ENCODE data around the gene CLEC14A.
A peak's percentile ranks its signal among the peaks of the same experiment; 100 is the strongest.

CLEC14A gene

DNA sequence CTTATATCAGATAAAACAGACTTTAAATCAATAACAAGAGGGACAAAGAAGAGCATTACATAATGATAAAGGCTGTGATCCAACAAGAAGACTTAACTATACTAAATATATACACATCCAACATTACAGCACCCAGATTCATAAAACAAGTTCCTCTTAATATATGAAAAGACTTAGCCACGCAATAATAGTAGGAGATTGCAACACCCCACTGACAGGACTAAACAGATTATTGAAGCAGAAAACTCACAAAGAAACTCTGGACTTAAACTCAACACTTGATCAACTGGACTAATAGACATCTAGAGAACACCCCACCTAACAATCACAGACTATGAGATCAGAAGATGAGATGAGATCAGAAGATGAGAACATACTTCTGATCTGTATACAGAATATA is 5.7 kb upstream of the CLEC14A start:
- TF ChIP-seq CTCF (IDR thresholded peaks at IDR 0.05; ENCODE audit: low read depth, low read length, missing control alignments) = no peak
- no peak for DNase-seq (ENCODE audit: extremely low read depth, low read depth)

GRCh38 chr14:38257507-38257906 is 1.6 kb upstream of the CLEC14A start:
- TF ChIP-seq CTCF (IDR thresholded peaks at IDR 0.05; ENCODE audit: low read depth, low read length, missing control alignments) = no peak
- H3K4me3 ChIP-seq (replicated peaks; ENCODE audit: low read depth, low read length) = no peak overlapping the region
- DNase-seq (ENCODE audit: extremely low read depth, low read depth) = no peak

More for the DNA sequence above, 5.7 kb upstream of the CLEC14A start:
- H3K4me3 ChIP-seq (replicated peaks; ENCODE audit: low read depth, low read length) = no peak overlapping the region

- TF ChIP-seq CTCF (IDR thresholded peaks at IDR 0.05; ENCODE audit: low read depth, low read length, missing control alignments) = no peak
- H3K4me3 ChIP-seq (replicated peaks; ENCODE audit: low read depth, low read length) = no peak overlapping the region
- no peak for DNase-seq (ENCODE audit: extremely low read depth, low read depth)
Measured at GRCh38 chr14:38256533-38256840, 594 bp upstream of the CLEC14A start.

- TF ChIP-seq CTCF (IDR thresholded peaks at IDR 0.05; ENCODE audit: low read depth, low read length, missing control alignments) = no peak
- no peak for DNase-seq (ENCODE audit: extremely low read depth, low read depth)
- H3K4me3 ChIP-seq (replicated peaks; ENCODE audit: low read depth, low read length) = peak overlapping the region; percentile 37
Measured at GRCh38 chr14:38255408-38255672, 553 bp downstream of the CLEC14A start.

DNA sequence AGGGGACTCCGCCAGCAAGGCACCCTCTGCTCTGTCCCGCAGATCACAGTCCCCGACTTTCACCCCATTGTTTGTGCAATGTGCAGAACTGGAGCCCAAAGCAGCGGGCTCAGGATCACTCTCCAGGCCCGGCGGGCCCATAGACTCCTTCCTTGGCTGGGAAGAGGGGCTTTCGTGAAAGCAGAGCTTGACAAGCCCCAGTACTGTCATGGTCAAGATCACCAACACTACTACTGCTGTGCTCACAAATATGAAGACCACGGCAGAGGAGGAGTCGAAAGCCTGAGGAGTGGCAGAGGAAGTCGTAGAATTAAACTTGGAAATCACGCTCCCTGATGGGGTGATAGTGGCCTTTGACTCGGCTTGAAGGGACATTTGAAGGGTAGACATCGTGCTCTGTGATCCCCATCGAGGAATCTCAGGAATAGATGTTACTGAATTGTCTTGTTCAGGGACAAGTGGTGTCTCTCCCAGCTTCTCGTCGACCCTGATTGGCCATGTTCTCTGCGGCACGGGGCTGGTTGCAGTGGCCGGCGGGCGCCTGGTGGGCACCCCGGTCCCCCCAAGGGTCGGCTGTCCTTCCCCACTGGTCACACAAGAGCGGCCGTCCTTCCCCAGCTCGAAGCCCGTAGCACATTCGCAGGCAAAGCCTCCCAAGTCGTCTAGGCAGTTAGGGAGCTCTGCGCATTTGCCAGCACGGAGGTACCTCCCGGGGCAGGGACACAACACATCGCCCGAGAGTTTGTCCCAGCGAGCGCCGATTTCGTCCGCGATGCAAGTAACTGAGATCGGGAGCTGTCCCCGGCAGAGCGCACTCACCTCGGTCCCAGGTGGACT is 1.1 kb downstream of the CLEC14A start:
- no peak for DNase-seq (ENCODE audit: extremely low read depth, low read depth)
- H3K4me3 ChIP-seq (replicated peaks; ENCODE audit: low read depth, low read length) = peak overlapping the region; percentile 37
- no peak for TF ChIP-seq CTCF (IDR thresholded peaks at IDR 0.05; ENCODE audit: low read depth, low read length, missing control alignments)

DNA sequence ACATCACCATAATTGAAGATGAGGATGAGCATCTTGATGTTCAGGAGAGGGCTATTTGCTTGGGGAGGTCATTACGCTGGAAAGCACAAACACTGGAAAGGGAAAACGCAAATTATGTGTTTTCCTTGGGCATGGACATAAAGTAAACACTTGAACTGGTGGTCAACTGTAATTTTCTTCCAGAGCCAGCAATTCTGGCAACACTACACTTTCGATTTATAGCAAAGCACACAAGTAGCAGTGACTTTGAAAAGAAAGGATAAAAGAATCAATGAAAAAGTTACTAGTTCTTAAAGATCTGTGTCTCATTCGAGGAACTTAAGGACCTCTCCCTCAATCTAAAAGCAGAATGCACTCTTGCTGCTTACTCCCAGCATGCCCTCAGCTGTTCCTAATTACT is 2.2 kb downstream of the CLEC14A start:
- TF ChIP-seq CTCF (IDR thresholded peaks at IDR 0.05; ENCODE audit: low read depth, low read length, missing control alignments) = no peak
- no peak overlapping the region for H3K4me3 ChIP-seq (replicated peaks; ENCODE audit: low read depth, low read length)
- no peak for DNase-seq (ENCODE audit: extremely low read depth, low read depth)

Measured in HFF-Myc (cell line).